Pancreas (tissue), 10 donors: ENCODE data around the gene ZBTB7C. TPM values are rescaled to one million over a fixed set of nuclear protein-coding genes. Genes with fewer than 3 reads are reported as not detected.

Source experiments
- ATAC-seq, 4 donors: fragments of 200-7000 bp; cut with Tn5 transposase; one replicate each; pipeline versions ENCODE4 v1.8.0 to v1.9.1; 2020; ENCODE audit warnings: mild to moderate bottlenecking in 4 of 4, moderate library complexity in 4 of 4
- DNase-seq, 6 donors: peaks; one replicate each; pipeline ENCODE4 v3.0.0-alpha.2; 2020
- FAIRE-seq: peaks from 2 replicates; lab custom pipeline; 2012; peaks lifted over from hg19 to GRCh38; lab: Jason Lieb, UNC
- H3K27ac ChIP-seq, 4 donors: fragments of 200-600 bp; sonication (generic); 1 replicate in 3 of 4; 2 replicates in 1 of 4; pipeline versions ENCODE4 v1.5.0 to v1.8.0; 2020
- H3K27me3 ChIP-seq, 4 donors: fragments of 200-600 bp; one replicate each; pipeline ENCODE4 v1.8.0; 2021
- H3K36me3 ChIP-seq, 3 donors: fragments of 200-600 bp; sonication (generic) in 1 of 3; one replicate each; pipeline versions ENCODE4 v1.5.0 to v1.8.0; 2020 to 2021
- H3K4me1 ChIP-seq, 3 donors: fragments of 200-600 bp; one replicate each; pipeline ENCODE4 v1.8.0; 2021
- H3K4me3 ChIP-seq, 4 donors: fragments of 200-600 bp; sonication (generic) in 2 of 4; one replicate each; pipeline versions ENCODE4 v1.5.0 to v1.8.0; 2020 to 2021
- H3K9me3 ChIP-seq, 4 donors: fragments of 200-600 bp; one replicate each; pipeline ENCODE4 v1.8.0; 2021
- WGBS, 2 donors: extraction: QIAGEN DNeasy Blood & Tissue Kit; methylation state at CpG; one replicate each; pipeline ENCODE4 v1.1.7; 2013; 5-methylcytosine and 5-hydroxymethylcytosine counted together
- intact Hi-C, 3 donors: fragments of 100-400 bp; cut with DNase I; formaldehyde crosslinking; loops; one replicate each; pipeline versions ENCODE4 v1.11.1 to v1.14.2; 2022
- polyA plus RNA-seq, 2 donors: library from polyadenylated mRNA; stranded (reverse); fragments of 200-250 nt; gene quantifications; one replicate each; pipeline ENCODE4 v1.2.3, GENCODE V29; 2013
- total RNA-seq, 6 donors: library from RNA; stranded (reverse); fragmentation: NEBNext Ultra II Directional in 4 of 6; extraction: Animal tissue kit (Norgen Biotek cat#: 25700) in 4 of 6; gene quantifications; one replicate each; pipeline versions ENCODE4 v1.2.1 to v1.2.4, GENCODE V29; 2021 to 2023
- TF ChIP-seq, protein P1 (sequence below), 4 donors: fragments of 200-600 bp; sonication (generic) in 3 of 4; IDR thresholded peaks; one replicate each; pipeline versions ENCODE4 v1.5.0 to v1.8.0; 2021; ENCODE audit warnings: antibody characterized with exemption in 4 of 4
- donor health status: healthy with polysubstance abuse.
- donor health status: DM: no; HTN: no; CAD: no; lungs with moderate emphysema.
- donor health status: DM: no; HTN: no; CAD: no.
- donor health status: control.
- donor health status: control.
- donor health status: Bipolar disorder and iron deficiency.
- donor health status: DM: yes; HTN: yes; CAD: no.
- donor health status: DM: no; HTN: no; CAD: no.
- donor health status: DM: no; HTN: no; CAD: no.
- donor health status: DM: yes; HTN: yes; CAD: no.

Gene ZBTB7C
- total and polyA plus RNA-seq, 8 donors: 0.35 to 1.7 (median 0.91) TPM

DNA sequence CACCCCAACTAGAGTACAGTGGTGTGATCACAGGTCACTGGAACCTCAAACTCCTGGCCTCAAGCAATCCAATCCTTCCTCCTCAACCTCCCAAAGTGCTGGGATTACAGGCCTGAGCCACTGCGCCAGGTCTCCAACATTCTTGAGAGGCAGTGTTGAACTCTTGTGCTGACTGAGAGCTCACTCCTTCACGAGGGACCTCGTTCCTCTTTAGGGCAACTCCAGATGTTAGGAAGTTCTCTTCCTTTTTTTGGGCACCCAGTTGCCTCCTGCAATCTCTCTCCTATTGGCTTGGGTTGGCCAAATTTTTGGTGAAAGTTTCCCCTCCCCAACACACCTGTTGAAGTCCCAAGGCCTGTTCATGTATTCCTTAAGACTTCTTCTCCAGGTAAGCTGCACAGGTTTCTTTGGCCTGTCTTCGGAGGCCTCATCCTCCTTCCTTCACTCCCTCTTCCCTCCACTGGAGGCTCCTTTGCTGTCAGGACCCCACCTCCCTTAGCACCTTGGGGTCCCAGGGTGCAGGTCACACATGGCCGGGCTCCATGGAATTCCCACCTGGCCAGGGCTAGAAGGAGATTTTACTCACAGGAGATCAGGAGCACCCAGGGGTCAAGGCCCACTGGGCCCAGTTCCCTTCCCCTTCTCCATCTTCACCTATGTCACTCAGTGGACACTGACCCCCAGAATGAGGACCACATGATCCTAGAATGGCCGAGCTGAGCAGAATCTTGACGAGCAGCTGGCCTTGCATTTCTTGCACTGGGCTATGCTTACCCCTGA lies 384.1 kb downstream of the ZBTB7C start:
- no peaks in the 10 kb centered on the region for H3K36me3 ChIP-seq
- no peak overlapping the region for H3K4me3 ChIP-seq
- no peaks in the 10 kb centered on the region for H3K27me3 ChIP-seq
- DNase-seq (no peak), FAIRE-seq (no peak), ATAC-seq (no peak)
- no peaks in the 10 kb centered on the region for H3K4me1 ChIP-seq
- H3K27ac ChIP-seq: no peak overlapping the region
- intact Hi-C loops: loop anchor here in 2 of 3 donors (5.0 kb wide), 1 partner anchor 253 kb away; no protein-coding TSS in a partner anchor
- no peaks in the 10 kb centered on the region for H3K9me3 ChIP-seq
- TF ChIP-seq, protein P1, sequence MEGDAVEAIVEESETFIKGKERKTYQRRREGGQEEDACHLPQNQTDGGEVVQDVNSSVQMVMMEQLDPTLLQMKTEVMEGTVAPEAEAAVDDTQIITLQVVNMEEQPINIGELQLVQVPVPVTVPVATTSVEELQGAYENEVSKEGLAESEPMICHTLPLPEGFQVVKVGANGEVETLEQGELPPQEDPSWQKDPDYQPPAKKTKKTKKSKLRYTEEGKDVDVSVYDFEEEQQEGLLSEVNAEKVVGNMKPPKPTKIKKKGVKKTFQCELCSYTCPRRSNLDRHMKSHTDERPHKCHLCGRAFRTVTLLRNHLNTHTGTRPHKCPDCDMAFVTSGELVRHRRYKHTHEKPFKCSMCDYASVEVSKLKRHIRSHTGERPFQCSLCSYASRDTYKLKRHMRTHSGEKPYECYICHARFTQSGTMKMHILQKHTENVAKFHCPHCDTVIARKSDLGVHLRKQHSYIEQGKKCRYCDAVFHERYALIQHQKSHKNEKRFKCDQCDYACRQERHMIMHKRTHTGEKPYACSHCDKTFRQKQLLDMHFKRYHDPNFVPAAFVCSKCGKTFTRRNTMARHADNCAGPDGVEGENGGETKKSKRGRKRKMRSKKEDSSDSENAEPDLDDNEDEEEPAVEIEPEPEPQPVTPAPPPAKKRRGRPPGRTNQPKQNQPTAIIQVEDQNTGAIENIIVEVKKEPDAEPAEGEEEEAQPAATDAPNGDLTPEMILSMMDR (IDR thresholded peaks at IDR 0.05): no peak
- WGBS, 2 donors: 79 to 84% methylated on average over 7 of the region's 7 CpGs

DNA sequence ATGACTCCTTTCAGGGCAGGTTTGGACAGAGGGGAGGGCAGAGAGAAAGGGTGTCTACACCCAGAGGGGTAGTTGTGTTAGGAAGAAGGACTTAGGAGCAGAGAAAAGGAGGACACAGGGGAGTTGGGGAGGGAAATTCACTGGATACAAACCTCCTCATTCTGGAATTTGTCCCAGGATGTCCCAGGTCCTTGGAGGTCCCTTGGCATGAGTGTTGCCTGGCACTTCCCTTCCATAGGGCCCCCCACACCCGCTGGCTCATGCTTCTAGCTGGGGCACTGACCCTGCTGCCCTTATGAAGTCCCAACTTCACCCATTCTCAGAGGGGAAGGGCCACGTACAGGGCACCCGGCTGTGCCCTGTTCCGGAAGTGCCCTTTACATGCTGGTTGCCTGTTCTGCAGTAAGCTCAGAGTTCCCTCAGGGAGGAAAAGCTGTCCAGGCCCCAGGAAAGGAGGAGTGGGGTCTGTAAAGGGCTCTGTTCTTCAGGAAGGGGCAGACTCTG lies 385.1 kb downstream of the ZBTB7C start:
- intact Hi-C loops: loop anchor here in 2 of 3 donors (5.0 kb wide), 1 partner anchor 252 kb away; no protein-coding TSS in a partner anchor
- no peak overlapping the region for H3K4me3 ChIP-seq
- FAIRE-seq (no peak), DNase-seq (no peak), ATAC-seq (no peak)
- H3K27ac ChIP-seq: no peak overlapping the region
- H3K36me3 ChIP-seq: no peaks in the 10 kb centered on the region
- H3K4me1 ChIP-seq: no peaks in the 10 kb centered on the region
- TF ChIP-seq, protein P1 (IDR thresholded peaks at IDR 0.05): no peak
- H3K27me3 ChIP-seq: no peaks in the 10 kb centered on the region
- H3K9me3 ChIP-seq: no peaks in the 10 kb centered on the region
- WGBS, 2 donors: 76 to 84% methylated on average over 4 of the region's 4 CpGs

DNA sequence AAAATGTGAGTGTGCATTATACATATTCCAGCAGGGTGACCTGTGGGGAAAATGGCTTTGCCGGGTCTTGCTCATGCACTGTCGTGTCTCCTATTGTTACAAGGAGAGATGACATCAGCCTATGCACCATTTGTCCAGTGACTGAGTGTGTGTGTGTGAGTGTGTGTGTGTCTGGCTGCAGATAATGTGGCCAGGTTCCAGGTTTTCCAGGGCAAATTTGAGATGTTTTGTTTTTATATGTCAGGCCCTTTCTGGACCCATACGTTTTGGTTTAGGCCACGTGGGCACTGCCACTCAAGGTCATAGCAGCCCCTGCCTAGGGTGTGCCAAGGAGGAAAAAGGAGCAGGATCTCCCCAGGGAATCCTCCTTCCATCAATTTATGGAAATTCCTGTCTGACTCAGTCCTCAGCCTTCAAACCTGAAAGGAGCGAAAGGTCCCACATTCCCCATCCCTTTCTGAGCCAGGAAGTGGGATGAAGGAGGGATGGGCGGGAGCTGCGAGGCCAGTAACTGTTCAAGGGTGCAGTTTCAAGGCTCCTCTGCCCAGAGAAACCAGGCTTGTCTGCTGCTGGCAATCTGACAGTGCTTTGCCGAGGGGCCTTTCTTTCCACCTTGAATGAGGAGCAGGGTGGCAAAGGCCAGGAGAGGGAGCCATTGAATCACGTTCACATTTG lies 385.7 kb downstream of the ZBTB7C start:
- no peaks in the 10 kb centered on the region for H3K36me3 ChIP-seq
- H3K4me1 ChIP-seq: no peaks in the 10 kb centered on the region
- H3K4me3 ChIP-seq: no peak overlapping the region
- DNase-seq (no peak), ATAC-seq (peak in 3 of 4 donors; percentile 57 to 61 (median 57)), FAIRE-seq (no peak)
- intact Hi-C loops: loop anchor here in 2 of 3 donors (5.0 kb wide), 1 partner anchor 251 kb away; no protein-coding TSS in a partner anchor
- no peaks in the 10 kb centered on the region for H3K27me3 ChIP-seq
- H3K9me3 ChIP-seq: no peaks in the 10 kb centered on the region
- TF ChIP-seq, protein P1 (IDR thresholded peaks at IDR 0.05): no peak
- no peak overlapping the region for H3K27ac ChIP-seq
- WGBS, 2 donors: 27 to 31% methylated on average over 9 of the region's 9 CpGs

DNA sequence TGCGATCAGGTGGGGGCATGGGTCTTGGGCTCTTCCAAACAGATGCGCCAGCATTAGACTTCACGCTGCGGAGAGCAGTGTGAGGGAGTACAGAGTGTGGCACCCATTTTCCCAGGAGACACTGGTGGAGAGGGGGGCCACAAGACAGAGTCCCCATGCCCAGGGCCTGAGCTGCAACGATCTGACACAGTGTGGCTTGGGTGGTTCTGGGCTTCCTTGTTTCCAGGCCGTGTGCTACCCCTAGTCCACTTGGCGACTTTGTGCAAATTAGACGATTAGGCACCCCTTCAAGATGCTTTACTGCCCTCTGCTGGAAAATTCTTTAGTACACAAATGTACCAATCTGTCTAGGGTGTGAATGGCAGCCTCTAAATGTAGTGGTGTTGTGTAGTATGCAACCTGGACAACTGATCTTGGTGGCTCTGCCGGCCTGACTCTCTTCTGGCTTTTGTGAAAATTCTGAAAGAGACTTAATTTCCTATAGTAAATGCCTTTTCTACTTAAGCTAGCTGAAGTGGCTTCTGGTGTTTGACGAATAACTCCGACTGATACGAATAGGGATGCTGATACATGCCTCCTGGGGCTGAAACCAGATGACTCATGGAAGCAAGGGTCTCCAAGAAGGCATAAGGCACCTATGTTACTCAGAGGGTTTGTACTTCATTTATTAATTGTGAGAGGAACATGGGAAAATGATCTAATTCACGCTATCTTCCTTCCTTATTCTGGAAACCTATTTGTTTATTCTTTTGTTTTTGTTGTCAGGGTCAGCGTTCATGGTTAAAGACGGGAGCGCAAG lies 386.5 kb downstream of the ZBTB7C start:
- H3K27me3 ChIP-seq: no peaks in the 10 kb centered on the region
- ATAC-seq (peak; percentile 73 to 94 (median 86)), FAIRE-seq (no peak), DNase-seq (no peak)
- no peak overlapping the region for H3K27ac ChIP-seq
- no peaks in the 10 kb centered on the region for H3K36me3 ChIP-seq
- no peaks in the 10 kb centered on the region for H3K4me1 ChIP-seq
- no peaks in the 10 kb centered on the region for H3K9me3 ChIP-seq
- intact Hi-C loops: loop anchor here in 2 of 3 donors (5.0 kb wide), 1 partner anchor 250 kb away; no protein-coding TSS in a partner anchor
- no peak overlapping the region for H3K4me3 ChIP-seq
- 48% methylated on average over 16 of the region's 16 CpGs for WGBS, 2 donors
- TF ChIP-seq, protein P1 (IDR thresholded peaks at IDR 0.05): peak; percentile 17 to 45 (median 31)
